Tibial nerve (tissue), 4 donors: Measurements from ENCODE around the gene ZNF32.

ENCODE experiments used
- EP300 ChIP-seq, 2 donors: sonication (generic); formaldehyde crosslinking; IDR thresholded peaks; one replicate each; pipeline ENCODE4 v1.6.1; 2017; ENCODE audit warnings: antibody characterized with exemption in 2 of 2, mild to moderate bottlenecking in 1 of 2
- POLR2A ChIP-seq, 2 donors: fragments of 450-650 bp; IDR thresholded peaks; one replicate each; pipeline ENCODE4 v1.6.1; 2017; ENCODE audit warnings: antibody characterized with exemption in 2 of 2, mild to moderate bottlenecking in 2 of 2, moderate library complexity in 2 of 2
- TF ChIP-seq, protein P1 (sequence below), 5 experiments: fragments of 200-600 bp in 3 of 5; fragments of 450-650 bp in 2 of 5; sonication (generic) in 3 of 5; IDR thresholded peaks; one replicate each; pipeline ENCODE4 v1.5.1; 2016 to 2019; ENCODE audit warnings: antibody characterized with exemption in 5 of 5, mild to moderate bottlenecking in 3 of 5, moderate library complexity in 2 of 5

DNA sequence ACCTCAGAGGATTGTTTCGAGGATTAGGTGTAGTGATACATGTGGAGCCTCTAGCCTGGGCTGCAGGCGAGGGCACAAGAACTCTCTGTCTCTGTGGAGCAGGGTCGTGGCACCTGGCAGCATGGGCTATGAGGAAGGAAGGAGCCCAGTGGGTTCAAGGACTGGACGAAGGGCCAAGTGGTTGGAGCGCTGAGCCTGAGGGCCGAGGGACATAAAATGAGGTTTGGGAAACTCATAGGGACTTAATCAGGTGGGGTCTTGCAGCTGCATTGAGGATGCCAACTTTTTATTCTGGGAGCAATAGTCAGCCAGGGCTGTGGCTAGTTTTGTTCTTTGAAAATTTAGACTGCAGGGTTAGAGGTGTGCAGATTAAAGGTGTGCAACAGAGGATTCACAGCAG is 33.0 kb upstream of the ZNF32 start:
- TF ChIP-seq, protein P1, sequence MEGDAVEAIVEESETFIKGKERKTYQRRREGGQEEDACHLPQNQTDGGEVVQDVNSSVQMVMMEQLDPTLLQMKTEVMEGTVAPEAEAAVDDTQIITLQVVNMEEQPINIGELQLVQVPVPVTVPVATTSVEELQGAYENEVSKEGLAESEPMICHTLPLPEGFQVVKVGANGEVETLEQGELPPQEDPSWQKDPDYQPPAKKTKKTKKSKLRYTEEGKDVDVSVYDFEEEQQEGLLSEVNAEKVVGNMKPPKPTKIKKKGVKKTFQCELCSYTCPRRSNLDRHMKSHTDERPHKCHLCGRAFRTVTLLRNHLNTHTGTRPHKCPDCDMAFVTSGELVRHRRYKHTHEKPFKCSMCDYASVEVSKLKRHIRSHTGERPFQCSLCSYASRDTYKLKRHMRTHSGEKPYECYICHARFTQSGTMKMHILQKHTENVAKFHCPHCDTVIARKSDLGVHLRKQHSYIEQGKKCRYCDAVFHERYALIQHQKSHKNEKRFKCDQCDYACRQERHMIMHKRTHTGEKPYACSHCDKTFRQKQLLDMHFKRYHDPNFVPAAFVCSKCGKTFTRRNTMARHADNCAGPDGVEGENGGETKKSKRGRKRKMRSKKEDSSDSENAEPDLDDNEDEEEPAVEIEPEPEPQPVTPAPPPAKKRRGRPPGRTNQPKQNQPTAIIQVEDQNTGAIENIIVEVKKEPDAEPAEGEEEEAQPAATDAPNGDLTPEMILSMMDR (IDR thresholded peaks at IDR 0.05): no peak
- TF ChIP-seq POLR2A (IDR thresholded peaks at IDR 0.05): no peak
- no peak for TF ChIP-seq EP300 (IDR thresholded peaks at IDR 0.05)
